NB4 (cell line): Measurements from ENCODE around the gene RDM1.

Experiments used
- DNase-seq: peaks from one replicate; pipeline ENCODE4 v3.0.0; 2010; ENCODE audit warnings: low read depth
- H3K4me3 ChIP-seq: one replicate; pipeline ENCODE4 v1.5.1; 2011; ENCODE audit warnings: mild to moderate bottlenecking, low read depth, low read length, moderate library complexity
- CTCF ChIP-seq: IDR thresholded peaks from one replicate; pipeline ENCODE4 v1.5.1; 2012; ENCODE audit warnings: low read depth, low read length
- MAX ChIP-seq: IDR thresholded peaks from 2 replicates; pipeline ENCODE4 v1.6.1; 2011; ENCODE audit warnings: low read depth, low read length
- MYC ChIP-seq: IDR thresholded peaks from 2 replicates; pipeline ENCODE4 v1.6.1; 2011; ENCODE audit warnings: low read depth, low read length
- POLR2A ChIP-seq: IDR thresholded peaks from 2 replicates; pipeline ENCODE4 v1.6.1; 2011; ENCODE audit warnings: mild to moderate bottlenecking; ENCODE audit not compliant: insufficient read length; ENCODE audit errors: extremely low read depth

RDM1 gene

GRCh38 chr17:35894206-35894605, 36.4 kb downstream of the RDM1 start:
- TF ChIP-seq POLR2A (no peak), CTCF (no peak)
- H3K4me3 ChIP-seq = no peak overlapping the region
- DNase-seq = no peak

GRCh38 chr17:35893751-35894150, 36.8 kb downstream of the RDM1 start:
- TF ChIP-seq MYC (no peak), CTCF (no peak), POLR2A (no peak)
- DNase-seq = no peak

GRCh38 chr17:35892091-35893035, 38.2 kb downstream of the RDM1 start:
- TF ChIP-seq MAX (peak; percentile 32), MYC (no peak), POLR2A (no peak), CTCF (no peak)
- DNase-seq = peak; percentile 76

More at GRCh38 chr17:35893751-35894150, 36.8 kb downstream of the RDM1 start:
- no peak overlapping the region for H3K4me3 ChIP-seq

GRCh38 chr17:35891269-35891668, 39.3 kb downstream of the RDM1 start:
- no peak for DNase-seq
- TF ChIP-seq MYC (no peak), POLR2A (no peak), CTCF (no peak), MAX (no peak)

More at GRCh38 chr17:35892091-35893035, 38.2 kb downstream of the RDM1 start:
- no peak overlapping the region for H3K4me3 ChIP-seq

GRCh38 chr17:35890774-35891155, 39.8 kb downstream of the RDM1 start:
- DNase-seq = no peak
- no peak for TF ChIP-seq POLR2A
- TF ChIP-seq CTCF = no peak
- no peak for TF ChIP-seq MYC
- TF ChIP-seq MAX = no peak

More at GRCh38 chr17:35891269-35891668, 39.3 kb downstream of the RDM1 start:
- no peak overlapping the region for H3K4me3 ChIP-seq

More at GRCh38 chr17:35890774-35891155, 39.8 kb downstream of the RDM1 start:
- no peak overlapping the region for H3K4me3 ChIP-seq
